ACHN (cell line): ENCODE measurements around the gene ZIC2.

ENCODE experiments used
- DNase-seq: peaks from one replicate; pipeline ENCODE4 v3.0.0-alpha.2; 2015
- in situ Hi-C: cut with HindIII; loops from 2 replicates; pipeline ENCODE4 v1.10.0; 2017; ENCODE audit warnings: low sequenced_read_pairs, low pct_ligation_motif_present, low pct_unique_long_range_greater_than_20kb

The ZIC2 gene

DNA sequence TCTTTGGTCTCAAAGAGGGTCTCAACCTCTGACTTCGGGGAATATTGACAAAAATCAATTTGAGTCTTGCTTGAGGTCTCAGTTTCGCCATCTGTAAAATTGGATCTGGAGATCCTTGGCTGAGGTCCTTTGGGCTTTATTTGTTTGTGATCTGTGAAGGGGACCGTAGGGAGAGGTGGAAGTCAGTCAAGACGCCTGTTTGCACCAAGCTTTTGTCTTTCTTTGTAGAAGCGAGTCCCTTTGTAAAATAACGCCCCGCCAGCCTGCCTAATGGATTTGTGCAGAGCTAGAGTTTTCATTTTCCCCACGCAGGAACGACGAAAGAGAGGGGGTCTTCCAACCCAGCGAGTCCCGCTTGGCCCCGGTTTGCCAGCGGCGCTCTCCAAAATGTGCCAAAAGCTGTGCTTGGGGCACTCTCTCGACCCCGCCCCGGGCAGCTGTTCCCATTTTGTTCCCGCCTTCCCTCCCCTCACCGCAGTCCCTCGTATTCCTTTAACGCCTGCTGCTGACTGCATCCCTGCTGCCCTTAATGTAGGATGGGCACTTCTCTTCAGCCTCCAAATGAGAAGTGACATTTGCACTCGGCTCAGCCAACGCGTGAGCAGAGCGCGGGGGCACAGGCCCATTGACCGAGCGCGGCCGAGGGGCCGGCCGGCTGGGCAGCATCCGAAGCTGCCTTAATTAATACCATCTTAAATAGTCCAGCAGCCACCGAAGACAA lies 23.0 kb upstream of the ZIC2 start:
- in situ Hi-C loops: no loop called here
- DNase-seq: no peak

DNA sequence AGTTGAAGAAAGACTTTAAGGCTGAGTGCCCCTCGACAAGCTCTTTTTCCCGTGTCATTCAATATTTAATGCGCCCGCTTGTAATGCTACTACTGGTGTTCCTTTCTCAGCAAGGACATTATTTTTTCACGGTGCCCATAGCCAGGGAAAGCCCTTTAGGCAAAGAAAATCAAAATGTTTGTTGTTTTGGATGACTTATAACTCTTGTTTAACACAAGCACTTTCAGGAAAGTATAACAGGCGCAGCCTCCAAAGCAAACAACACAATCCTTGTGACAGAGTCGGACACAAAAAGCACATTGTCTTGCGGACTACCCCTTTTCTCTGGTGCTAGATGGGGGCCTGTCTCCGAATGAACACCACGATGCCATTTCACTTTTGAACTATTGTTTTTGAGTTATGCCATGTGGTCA lies 22.5 kb upstream of the ZIC2 start:
- in situ Hi-C loops: no loop called here
- no peak for DNase-seq

DNA sequence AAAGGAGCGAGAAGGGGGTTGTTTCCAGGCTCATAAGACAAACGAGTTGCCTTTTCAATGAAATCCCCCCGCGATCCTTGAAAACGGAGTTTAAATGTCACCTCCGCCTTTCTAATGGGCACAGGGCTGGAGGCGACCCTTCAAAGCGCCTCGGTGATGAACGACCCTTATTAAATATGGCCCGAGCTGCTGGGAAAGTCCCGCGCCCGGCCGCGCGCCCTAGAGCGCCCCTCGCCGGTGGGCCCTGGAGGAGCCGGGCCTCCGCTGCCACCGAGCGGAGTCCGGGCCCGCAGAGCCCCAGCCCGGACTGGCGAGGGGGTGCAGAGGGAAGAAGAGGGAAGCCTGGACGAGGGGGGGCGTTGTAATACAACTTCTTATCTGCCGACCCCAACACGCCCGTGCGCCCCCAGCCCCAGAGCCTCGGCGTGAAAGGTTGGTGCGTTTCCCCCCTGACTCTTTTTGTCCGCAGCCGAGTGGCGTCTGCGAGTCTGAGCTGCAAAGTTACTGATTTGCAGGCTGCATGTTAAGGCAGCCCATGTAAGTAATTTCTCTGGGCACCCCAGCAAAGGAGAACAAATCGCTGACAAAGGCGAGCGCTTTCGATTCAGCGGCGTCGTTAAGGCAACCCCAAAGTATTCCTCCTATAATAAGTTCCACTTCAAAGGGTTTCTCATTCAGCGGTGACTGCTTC lies 21.9 kb upstream of the ZIC2 start:
- in situ Hi-C loops: no loop called here
- DNase-seq: peak; percentile 55

DNA sequence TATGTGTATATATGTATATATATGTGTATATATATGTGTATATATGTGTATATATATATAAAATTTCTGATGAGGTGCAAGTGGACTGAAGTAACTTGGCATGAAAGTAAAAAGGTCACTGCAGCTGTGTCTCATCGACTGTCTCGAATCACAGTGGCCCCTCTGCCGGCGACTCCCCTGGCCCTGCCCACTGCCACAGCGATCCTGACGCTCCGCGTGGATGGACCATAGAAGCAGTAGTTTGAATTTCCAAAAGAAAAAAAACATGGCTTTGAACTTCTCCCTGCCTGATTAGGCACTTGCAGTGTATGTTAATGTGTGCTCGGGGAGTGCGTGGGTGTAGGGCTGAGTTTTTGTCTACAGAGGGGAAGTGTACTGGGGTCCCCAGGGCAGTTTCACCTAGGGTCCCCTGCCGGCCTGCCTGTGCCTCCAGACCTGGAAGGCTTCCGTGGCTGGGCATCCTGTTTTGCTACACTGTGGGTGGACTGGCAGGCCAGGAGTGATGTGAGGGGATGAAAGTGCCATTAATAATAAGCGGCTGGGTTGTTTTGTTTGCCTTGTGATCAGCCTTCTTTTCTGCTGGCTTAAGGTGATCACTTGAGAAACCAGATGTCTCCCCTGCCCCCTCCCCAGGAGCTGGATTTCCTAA lies 20.8 kb upstream of the ZIC2 start:
- no peak for DNase-seq
- in situ Hi-C loops: no loop called here

DNA sequence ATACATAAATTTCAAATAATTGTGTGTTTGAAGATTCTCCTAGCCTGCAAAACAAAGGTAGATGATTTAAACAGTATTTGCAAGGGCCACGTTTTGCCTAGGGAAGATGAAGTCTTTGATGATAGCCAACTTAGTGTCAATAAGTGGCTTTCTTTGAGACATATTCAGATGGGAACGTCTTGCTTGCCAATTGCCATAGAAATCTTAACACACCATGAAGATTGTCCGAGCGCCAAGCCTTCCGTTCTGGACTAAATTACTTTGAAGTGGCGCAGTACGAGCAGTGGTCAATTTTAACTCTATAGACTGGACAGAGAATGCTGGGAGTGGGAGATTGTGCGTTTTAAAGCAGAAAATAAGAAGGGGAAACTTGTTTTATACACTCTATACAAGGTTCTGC lies 19.9 kb upstream of the ZIC2 start:
- no peak for DNase-seq
- in situ Hi-C loops: no loop called here

DNA sequence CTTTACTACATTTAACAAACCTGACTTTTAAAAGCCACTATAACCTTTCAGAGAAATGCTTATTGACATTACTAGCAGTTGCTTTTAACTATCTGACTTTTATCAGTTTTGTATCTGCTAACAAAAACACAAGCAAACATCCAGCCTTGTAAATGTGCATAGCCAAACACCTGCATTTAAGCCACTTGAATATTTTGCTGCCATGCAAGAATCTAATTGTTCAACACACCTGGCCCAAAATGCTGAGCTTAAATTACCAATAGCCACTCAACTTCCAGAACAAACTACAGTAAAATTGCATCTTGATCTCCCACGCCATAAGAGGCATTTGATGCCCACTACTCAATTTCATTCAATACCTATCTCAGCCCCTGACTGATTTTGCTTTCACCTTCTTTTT lies 19.3 kb upstream of the ZIC2 start:
- DNase-seq: no peak
- in situ Hi-C loops: no loop called here

DNA sequence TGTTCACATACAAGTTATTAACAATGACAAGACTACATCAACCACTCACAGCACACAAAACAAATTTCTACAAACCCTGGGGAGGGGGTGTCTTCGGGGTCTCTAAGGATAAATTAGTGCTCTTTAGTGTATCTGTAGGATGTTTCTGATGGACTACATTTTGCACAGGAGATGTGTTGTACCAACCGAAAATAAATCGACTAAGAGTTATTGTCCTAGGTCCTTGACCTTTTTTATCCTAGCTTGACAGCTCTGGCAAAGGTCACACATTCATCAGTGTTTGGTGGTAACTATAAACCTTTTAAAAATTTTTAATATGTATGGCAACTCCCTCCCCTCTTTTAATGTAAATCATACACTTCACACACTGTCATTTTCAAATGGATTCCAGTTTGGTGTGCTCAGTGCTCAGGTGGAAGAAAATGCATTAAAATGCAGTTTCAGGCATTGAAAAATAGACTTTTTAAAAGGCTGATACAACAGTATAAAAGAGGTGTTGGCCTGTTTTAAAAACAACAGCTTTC lies 17.7 kb upstream of the ZIC2 start:
- DNase-seq: no peak
- in situ Hi-C loops: no loop called here

DNA sequence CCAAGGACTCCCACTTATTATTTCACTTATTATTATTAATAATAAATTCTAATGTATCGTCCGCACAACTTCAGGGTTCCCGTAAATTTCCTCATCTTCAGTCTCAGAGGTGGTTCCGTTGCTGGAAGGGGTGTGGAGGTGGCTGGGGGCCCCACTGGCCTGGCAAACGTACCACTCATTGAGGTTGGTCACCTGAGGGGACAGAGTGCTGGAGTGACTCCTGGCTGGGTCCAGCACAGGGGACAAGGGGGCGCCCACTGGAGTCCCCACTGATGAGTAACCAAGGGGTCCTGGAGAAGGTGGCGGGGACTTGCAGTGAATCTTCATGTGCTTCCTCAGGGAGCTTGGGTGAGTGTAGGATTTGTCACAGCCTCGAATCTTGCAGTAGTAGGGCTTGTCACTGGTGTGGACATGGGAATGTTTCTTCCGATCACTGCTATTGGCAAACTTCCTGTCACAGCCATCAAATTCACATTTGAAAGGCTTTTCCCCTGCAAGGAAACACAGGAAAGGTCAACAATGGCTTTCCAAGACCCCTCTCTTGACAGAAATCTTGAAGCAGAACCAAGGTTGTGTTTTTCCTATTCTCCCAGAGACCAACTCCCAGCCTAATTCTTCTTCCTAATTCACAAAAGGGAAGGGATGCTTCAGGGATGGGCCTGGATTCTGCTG lies 16.1 kb upstream of the ZIC2 start:
- DNase-seq: no peak
- in situ Hi-C loops: no loop called here

DNA sequence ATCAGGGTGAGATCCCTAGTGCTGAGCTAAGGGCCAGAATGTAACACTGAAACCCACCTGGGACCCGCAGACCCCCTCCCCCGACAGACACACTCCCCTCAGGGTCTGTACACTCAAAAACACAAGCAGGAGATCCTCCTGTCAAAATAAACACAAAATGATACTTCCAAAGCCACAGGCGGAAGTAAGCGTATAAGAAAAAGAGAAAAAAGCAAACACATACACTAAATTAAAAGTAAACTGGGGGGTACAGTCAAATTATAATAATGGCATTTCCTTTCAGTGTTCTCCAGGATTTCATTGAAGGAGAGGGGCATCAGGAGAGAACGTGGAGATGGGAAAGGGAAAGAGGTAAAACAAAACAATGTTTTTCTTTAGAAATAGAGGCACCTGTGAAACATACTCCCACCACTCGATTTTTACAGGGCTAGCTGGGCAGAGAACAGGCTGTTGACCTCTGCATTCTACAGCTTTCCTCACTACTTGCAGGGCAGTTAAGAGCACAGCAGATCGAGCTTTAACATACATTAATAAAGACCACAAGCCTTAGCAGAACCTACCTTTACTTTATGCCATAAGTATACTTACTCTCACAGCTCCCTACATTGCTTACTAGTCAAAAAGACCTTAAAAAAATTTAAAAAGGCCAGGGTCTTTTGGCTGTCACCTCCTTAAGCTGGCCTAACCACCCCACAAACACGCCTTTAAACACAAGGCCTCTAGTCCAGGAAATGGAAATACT lies 15.3 kb upstream of the ZIC2 start:
- in situ Hi-C loops: no loop called here
- no peak for DNase-seq

DNA sequence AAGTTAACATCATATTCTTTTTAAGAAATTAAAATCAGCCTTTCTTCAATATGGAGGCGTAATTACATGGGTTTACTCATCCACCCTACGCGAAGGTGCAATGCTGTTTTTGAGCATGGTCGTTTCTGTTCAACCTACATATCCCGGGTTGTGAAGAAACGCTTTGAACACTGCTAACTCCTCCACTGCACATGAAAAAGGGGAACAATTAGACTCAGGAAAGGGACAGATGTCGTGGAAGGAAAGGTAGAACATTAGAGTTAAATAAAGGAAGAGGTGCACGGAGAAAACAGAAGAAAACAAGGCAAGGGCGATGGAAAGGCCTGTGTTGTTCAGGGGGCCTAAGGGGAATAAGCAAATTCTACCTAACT lies 14.1 kb upstream of the ZIC2 start:
- in situ Hi-C loops: no loop called here
- no peak for DNase-seq

DNA sequence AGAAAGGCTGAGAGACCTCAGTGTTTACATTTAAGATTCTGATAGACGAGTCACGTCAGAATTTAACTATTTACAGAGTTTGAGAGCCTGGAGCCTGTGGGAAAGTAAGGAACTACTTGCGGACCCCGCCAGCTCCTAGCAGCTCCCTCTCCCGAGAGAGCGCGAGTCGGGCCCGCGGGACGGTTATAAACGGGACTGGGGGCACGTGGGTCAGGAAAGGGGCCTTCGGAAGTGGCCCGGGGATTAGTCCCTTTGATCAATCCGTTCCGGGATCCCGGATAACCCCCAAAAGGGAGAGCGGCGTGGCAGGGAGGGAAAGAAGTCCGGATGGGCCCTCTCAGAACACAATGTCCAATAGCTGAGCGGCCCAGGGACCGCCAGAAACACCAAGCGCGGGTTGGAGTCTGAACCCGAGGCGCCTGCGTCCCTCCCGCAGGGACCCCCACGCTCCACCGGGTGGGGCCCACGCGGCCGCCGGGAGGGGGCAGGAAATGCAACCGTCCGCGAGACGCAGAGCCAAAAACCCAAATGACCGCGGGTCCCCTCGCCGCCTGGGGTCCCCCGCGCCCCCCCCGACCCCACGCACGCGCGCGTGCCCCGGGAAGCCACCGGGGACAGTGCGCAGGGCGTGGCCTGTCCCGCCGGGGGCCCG lies 13.6 kb upstream of the ZIC2 start:
- in situ Hi-C loops: no loop called here
- no peak for DNase-seq

DNA sequence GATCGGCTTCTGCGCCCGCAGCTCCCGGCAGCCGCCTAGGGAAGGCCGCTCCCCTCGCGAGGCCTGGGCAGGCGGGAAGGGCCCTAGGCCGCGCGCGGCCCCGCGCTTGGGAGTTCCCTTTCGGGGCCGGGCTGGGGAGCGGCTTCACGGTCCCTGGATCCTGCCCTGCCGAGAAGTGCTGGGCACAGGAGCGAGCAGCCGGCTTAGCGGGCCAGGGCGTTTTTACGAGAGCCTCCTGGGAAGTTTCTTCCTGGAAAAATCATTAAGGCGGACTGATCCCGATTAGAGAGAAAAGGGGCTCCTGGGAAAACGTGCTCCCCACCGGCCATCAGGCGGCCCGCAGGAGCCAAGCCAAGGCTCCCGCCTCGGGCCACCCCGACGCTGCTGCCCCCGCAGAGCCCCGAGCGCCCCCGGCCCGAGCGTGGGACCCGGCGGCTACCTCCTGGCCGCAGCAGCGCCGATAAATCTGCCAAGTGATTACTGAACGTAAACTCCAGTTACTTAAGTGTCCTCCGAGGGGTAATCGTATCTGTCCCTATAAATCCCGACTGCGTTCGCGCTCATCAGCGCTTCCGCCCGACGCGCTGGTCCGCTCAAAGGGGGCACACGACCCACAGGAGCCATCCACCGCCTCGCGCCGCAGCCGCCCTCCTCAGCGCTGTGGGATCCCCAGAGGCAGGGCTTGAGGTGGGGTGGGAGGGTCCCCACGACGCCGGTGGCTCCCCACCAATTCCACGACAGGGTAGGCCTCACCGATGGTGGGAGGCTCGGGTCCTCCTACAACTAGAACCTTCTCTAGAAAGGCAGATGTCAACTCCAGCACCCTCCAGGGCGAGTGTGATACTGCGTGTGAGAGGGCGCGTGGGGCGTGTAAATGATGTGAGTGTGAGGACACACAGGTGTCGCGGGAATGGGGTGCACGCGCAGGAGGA lies 12.8 kb upstream of the ZIC2 start:
- in situ Hi-C loops: no loop called here
- peak; percentile 54 for DNase-seq

DNA sequence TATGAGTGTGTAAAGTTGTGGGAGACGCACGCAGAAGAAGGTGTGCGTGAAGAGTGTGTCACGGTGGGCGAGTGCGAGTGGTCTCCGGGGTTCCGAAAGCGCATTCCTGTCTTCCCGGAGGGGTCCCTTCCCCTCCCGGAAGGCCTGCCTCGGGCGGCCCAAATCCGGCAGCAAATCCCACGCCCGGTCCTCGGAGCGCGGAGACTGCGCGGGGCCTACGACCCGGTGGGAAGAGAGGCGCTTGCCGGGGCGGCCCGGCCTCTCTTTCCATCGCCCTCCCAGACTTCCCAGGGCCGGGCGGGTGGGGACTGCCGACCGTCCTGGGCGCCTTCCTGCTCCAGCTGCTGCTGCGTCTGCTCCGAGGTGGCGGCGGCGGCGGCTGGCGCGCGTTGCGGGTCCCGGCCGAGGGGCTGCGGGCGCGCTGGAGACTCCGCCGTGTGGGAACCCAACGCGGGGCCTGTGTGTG lies 12.1 kb upstream of the ZIC2 start:
- DNase-seq: no peak
- in situ Hi-C loops: no loop called here

DNA sequence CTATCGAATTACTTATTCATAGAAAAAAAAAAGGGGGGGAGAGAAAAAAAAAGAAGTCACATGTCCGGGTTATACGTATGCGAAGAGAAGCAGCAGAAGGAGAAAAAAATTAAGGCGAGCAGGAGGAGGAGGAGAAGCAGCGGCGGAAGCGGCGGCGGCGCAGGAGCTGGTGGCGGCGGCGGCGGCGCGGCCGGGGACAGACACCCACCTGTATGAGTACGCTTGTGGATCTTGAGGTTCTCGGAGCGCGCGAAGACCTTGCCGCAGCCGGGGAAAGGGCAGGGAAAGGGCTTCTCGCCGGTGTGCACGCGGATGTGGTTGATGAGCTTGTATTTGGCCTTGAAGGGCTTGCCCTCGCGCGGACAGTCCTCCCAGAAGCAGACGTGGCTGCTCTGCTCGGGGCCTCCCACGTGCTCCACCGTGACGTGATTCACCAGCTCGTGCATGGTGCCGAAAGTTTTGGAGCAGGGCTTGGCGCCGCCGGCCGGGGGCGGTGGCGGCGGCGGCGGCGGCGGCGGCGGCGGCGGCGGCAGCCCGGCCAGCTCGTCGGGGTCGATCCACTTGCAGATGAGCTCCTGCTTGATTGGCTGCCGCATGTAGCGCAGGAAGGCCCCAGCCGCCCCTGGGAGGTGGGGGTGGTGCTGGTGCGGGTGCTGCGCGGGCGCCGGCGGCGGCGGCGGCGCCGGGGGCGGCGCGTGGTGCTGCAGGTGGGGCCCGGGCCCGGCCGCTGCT lies 11.5 kb upstream of the ZIC2 start:
- DNase-seq: peak; percentile 78
- in situ Hi-C loops: no loop called here

DNA sequence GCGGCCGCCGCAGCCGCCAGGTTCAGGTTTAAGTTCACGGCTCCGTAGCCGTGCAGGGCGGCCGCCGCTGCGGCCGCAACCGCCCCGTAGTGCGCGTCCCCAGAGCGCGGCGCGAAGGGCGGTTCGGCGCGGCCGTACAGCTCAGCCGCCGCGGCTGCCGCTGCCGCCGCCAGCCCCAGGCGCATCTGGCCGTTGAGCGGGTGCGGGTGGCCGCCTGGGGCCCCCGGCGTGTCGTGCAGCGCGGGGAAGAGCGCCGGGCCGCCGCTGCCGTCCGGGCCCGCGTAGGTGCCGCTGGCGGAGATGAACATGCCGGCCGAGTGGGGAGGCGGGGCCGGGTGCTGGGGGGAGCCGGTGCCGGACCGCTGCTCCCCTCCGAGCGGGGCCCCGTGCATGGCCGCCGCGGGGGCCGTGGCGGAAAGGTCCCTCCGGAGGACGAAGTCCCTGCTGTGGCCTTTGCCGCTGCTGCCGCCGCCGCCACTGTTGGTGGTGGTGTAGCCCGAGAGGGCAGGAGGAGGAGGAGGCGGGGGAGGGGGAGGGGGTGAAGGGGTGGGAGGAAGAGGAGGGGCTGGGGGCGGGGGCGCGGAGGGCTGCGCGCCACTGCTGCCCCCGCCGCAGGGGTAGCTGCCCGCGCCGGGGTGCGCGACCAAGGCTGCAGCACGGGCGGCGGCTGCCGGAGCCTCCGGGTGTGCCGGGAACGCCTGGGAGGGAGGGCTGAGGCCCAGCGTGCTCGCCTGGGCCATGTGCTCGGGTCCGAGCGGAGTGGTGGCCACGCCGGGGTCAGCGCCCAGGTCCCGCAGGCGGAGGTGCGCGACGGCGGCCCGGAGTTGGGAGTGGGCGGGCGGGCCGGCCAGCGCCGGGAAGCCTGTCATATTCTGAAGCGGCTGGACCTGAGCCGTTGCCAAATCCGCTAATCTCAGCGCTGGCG lies 10.7 kb upstream of the ZIC2 start:
- DNase-seq: peak; percentile 41
- in situ Hi-C loops: no loop called here
